Activated CD8-positive, alpha-beta memory T cell treated with anti-CD3 and anti-CD28 coated beads, Interleukin-2, amount 50 U/mL, for 1 hour (primary cell): ENCODE results near the gene ST8SIA5.
"Not testable (repeated sequence)": the region's sequence is repeated elsewhere in the genome, so short reads cannot be mapped to it uniquely, and the experiment has no call there.

Source experiments
- DNase-seq: peaks from one replicate; pipeline ENCODE4 v3.0.0-alpha.2; 2020; ENCODE audit errors: extremely low read depth

The ST8SIA5 gene, protein sequence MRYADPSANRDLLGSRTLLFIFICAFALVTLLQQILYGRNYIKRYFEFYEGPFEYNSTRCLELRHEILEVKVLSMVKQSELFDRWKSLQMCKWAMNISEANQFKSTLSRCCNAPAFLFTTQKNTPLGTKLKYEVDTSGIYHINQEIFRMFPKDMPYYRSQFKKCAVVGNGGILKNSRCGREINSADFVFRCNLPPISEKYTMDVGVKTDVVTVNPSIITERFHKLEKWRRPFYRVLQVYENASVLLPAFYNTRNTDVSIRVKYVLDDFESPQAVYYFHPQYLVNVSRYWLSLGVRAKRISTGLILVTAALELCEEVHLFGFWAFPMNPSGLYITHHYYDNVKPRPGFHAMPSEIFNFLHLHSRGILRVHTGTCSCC

DNA sequence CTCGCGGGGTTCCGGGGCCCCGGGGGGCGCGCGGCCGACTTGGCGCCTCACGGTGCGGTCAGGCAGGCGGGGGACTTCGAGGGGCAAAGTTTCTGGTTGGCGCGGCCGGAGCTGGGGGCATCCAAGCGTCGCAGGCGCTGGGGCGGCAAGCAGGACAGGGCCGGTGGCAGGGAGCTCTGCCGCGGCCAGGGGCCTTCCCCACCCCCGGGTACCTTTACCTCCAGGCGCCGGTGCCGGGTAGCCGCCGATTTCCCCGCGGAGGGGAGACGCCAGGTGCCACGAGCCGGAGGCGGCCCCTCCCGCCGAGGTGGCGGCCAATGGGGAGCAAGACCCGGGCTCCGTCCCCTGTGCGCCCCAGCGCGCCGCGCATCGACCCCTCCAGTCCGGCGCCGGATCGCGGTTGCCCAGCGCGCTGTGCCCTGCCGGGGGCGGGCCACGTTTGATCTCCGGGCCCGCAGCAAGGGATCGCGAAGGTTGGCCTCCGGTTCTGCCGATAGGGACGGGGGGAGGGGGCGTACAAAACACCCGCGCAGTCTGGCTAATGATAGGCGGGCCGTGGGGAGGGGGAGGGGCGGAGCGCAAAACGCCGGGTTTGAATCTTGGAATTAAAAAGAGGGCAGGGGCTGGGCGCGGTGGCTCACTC lies at the start of gene ST8SIA5:
Gene ST8SIA5 (minus strand): TSS at position 495 of the 643 bp plus-strand sequence. CDS start 545 bp downstream, outside the sequence.
- DNase-seq, result no peak

DNA sequence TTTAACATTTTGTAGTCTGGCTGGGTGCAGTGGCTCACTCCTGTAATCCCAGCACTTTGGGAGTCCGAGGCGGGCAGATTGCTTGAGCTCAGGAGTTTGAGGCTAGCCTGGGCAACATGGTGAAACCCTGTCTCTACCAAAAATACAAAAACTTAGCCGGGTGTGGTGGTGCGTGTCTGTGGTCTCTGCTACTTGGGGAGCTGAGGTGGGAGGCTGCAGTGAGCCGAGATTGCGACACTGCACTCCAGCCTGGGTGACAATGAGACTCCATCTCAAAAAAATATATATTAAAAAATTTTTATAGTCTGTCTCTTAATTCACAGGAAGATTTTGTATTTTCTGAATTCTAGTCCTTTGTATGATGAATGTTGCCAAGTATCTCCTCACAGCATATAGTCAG lies 39.1 kb upstream of the ST8SIA5 start:
- DNase-seq, result not testable (repeated sequence)

DNA sequence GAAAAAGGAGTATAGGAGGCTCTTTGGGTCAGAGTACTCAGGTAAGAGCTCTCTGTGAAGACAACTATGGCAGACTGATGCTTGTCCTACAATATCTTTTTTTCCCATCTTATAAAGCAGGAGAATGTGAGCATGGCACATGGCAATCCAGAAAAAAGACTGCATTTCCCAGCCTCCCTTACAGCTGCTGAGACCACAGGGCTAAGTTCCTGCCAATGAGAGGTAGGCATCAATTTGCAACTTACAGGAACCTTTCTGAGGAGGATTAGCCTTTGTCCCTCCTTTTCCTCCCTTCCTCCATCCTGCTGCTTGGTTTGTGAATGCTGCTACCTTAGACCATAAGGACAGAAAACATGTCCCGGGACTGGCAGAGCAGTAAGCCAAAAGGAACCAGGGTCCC lies 37.8 kb upstream of the ST8SIA5 start:
- DNase-seq, result no peak

DNA sequence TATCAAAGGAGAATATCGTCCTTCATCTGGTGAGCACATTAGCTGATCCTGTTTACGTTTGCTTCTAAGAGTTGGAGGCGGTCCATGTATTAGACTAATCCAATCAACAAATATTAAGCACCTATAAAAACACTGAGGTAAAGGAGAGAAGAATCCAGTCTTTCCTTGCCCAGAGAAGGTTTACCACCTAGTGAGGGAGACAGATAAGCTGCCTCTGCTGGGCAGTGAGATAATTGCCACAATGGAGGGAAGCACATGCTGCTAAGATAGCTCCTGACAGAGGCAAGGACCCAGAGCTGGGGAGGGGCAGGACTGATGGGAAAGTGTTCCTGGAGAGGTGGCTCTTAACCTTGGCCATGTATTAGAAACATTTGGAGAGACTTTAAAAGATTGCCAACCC lies 36.7 kb upstream of the ST8SIA5 start:
- DNase-seq, result no peak

DNA sequence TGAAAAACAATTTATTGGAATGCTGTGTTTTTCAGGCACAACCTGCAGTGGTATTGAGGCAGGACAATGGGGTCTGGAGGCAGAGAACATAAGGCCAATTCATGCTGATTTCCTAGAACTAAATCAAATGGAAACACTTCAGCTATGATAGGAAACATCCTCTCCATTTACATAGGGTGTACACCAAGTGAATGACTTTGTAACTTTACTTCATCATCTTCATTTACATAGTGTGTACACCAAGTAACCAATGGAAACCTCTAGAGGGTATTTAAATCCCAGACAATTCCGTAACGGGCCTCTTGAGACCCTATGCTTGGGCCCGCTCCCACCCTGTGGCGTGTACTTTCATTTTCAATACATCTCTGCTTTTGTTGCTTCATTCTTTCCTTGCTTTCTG lies 32.2 kb upstream of the ST8SIA5 start:
- no peak for DNase-seq

DNA sequence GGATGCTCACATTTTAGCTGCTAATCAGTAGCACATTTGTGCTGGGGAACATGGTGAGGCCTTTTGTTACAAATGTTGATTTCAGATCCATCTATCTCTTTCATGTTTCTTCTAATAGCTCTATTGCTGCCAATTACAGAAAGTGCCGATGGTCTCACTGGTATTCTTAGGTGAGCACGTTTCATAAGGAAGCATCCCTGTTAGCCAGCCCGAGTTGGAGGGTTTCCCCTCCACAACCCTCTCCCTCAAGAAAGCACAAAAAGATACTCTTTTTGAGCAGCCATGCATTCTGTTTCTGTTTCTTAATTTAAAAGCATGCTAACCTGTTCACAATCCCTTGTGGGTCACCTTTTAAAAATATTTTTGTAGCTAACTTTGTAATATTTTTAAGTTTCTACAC lies 30.8 kb upstream of the ST8SIA5 start:
- DNase-seq, result no peak

DNA sequence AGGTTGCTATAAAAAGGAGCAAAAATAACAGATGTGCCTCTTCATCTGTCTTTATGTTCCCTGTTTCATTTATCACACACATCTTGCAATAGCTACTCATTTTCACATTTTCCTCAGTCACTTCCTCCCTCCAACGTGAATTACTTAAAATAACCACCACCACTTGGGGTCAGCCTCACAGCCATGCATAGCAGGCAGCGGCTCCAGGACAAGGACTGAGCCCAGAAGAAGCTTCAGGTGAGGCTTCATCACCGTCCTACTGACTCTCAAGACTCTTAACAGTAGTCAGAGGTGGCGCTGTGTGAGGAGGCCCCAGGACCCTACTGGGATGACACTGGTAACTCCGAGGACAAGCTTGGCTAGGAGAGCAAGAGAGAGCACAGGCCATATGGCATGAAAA lies 15.5 kb upstream of the ST8SIA5 start:
- DNase-seq, result no peak

DNA sequence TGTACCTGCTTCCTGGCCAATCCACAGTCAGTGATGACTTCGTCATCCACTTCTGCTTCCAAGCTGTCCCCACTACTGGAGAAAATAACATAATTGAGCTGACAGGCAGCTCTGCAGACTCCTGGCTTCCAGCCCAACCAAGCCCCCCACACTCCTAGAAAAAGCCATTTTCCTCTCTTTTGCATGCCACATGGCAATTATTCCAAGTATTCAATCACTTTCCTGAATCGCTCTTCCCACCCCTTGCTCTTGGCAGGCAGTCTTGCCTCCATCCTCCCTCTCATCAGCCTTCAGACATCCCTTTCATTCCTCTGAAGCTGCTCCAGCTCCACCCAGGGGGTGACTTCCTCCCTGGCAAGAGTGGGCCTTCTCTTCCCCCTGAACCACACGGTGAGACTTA lies 14.3 kb upstream of the ST8SIA5 start:
- DNase-seq, result no peak

DNA sequence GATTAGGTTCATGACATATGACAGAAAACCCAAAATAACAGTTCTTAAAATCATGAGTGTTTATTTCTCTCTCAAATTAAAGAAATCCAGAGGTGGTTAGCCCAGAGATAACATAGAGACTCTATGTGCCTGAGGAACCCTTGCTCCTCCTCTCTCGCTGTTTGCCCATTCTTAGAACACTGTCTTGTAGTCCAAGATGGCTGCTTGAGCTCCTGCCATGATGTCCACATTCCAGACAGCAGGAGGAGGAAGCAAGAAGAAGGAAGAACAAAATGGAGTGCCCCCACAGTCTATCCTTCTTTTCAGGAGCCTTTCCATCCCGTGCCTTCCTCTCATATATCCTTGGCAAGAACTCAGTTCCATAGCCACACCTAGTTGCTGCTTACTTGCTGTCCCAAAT lies 13.9 kb upstream of the ST8SIA5 start:
- DNase-seq, result no peak

DNA sequence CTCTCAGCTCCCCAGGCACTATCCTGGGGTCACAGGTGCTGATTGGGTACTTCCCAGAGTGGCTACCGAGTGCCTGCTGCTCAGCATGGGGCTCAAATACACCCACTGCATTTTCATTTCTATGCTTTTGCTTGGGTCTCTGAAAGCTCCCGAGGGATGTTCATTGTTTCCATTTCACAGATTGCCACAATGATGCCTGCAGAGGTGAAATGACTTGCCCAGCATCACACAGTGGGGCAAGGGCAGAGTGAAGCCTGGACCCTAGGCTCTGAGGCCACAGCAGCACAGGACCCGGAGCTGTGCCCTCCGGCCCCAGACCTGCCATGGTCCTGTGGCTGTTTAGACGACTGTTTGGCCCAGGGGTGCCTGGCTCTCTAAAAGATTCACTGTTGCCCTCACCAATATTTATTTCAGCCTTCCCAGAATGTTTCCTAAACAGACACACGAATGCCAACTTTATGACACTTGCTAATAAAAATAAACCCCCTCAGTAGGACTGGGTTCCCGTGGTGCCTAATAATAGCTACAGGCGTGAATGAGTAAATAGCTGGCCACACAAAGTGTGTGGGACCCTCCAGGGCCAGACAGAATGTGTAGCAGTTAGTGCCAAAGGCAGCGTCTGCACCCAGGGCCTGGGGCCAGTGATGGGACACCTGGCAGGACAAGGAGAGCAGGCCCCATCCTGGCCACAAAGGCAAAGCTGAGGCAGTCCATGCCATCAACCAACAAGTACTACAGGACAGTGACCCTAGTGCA lies 11.5 kb upstream of the ST8SIA5 start:
- no peak for DNase-seq

DNA sequence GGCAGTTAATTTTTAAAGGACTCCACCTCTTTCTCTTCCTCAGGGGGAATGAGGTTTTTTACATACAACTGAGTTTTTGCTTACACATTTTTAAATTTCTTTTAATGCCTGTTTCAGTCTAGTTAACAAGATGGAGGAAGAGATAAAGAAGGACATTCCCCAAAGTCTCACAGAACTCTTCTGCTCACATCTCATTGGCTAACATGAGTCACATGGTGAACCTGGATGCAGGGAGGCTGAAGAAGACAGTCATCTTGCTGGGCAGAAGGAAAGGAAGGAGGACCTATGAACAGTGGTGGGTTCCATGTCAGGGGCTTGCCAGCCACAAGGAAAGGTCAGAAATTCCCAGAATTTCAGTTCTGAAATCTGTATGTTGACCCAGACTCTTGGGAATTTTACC lies 10.4 kb upstream of the ST8SIA5 start:
- no peak for DNase-seq

DNA sequence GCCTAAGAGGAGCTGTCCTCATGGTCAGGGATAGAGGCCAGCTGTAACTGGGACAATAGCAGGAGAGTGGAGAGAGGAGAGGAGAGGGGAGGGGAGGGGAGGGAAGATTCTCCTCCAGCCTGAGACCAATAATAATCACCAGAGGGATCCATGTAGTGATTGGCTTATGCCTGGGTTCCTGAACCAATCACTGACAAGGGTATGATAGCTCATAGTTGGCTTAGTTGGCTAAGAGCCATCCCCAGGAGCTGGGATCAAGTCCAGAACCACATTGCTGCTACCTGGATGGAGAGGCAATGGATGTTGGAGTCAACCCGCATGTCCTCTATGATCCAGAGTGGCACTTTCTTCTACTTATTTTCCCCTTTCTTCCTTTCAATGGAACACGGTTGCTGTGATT lies 7.7 kb upstream of the ST8SIA5 start:
- no peak for DNase-seq

DNA sequence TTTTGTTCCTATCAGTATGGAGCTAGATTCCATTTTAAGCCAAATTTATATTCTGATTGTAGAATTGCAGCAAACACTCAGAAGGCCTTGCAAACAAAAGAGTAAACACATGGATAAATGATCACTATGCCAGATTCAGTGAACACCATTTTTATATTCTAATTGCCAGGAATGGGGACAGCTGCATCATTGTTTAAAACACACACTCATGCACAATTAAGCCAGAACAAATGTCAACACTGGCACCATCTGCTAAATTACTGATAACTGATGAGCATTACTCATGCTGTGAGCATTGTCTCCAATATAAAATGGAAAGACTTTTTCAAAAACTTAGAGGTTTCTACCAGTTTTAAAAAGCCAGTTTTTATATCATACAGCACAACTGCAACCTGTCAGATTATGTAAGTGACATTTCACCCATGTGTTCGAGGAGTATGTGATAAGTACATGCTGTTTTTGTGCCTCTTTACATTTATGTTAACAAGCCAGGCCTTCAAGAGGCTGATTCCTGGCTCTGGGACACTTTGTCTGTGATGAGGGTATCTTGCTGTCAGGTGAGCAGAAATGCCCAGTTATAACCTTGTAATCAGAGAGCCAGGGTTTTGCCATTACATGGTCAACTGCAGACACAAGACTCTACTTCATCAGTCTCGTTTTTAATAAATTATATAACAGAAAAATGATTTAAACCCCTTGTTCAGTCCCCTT lies 4.4 kb upstream of the ST8SIA5 start:
- DNase-seq, result no peak

DNA sequence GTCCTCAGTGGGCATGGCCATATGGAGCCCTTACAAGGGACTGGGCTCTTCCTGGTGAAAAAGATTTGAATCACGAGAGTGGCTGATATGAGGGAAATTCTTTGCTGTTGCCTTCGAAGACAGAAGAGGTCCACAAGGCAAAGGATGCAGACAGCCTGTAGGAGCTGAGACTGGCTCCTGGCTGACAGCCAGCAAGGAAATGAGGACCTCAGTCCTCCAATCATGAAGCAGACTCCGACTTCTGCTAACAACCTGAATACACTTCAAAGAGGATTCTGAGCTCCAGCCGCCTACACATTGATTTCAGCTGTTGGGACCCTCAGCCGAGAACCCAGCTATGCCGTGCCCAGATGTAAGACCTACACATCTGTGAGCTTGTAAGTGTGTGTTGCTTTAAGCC lies 3.0 kb upstream of the ST8SIA5 start:
- DNase-seq, result no peak

DNA sequence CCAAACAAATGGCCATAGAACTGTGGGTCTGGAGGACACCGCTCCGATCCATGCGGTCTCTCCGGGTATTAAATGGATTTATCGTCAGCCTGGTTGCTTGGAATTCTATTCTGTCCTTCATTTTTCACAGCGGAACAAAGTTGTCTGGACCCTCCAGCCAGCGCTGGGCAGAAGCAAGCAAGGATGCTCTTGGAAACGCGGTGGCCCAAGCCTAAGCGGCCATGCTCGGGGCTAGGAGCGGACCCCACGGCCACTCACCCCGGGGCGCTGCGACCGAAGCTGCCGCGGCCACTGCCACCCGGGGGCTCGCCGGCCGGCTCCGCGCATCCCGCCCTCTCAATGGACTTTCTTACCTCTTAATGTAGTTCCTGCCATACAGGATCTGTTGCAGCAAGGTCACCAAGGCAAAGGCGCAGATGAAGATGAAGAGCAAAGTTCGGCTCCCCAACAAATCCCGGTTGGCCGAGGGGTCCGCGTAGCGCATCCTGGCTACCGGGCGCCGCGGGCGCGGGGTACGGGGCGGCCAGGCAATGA lies 761 bp downstream of the ST8SIA5 start:
- DNase-seq, result no peak

DNA sequence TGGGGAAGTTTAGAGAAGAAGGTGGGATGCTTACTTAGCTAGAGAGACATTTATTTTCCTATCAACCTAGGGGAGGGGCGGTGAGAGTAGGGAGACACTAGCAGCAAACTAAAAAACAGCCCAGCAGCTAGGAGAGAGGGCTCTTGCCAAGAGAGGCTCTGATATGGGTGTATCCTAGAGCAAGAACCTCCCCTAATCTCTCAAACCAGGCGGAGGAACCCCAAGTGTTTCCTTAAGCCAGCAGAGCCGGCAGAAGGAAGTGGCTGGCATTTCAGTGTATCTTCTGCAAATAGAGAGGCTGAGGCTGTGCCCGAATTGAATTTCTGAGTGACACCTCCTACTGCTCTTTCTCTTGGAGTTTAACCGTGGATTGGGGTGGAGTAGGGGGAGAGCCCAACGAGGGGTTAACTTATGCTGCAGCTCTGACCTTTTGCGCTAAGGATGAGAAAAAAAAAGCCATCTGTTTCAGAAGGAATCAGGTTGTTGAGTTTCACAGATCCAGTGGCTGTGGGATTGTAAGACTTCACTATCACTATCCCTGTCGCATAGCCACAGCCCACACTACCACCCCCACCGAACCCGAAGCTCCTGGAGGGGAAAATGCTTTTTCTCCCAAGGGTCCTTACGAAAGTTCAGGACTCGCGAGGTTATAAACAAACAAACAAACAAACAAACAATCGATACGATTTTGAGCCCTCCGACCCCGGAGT lies 1.4 kb downstream of the ST8SIA5 start:
- DNase-seq, result no peak

DNA sequence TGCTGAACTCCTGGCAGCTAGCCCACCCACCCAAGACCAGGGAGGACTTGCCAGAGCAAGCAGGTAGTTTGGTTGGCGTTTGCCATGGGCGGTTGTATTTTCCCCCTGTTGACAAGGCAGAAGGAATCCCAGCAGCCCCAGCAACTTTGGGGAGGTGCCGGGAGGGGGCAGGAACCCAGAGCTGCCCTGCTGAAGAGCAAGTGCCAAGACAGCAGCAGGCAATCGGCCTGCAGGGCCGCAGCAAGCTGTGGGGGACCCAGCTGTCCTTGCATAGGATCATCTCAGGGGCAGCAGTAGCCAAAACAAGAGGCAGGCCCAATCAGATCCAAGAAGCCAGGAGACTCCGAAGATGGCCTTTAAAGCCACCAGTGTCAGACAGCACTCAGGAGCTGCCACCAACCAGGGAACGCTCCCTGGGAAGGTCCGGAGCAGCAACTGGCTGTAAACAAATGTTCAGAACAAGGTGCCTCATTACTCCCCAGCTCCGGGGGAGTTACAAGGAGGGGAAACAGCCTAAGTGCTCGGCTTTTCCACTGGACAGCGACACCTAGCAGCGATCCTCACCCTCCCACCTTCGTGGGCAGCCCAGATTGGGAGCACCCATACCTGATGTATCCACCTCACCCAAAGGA lies 2.1 kb downstream of the ST8SIA5 start:
- DNase-seq, result no peak

DNA sequence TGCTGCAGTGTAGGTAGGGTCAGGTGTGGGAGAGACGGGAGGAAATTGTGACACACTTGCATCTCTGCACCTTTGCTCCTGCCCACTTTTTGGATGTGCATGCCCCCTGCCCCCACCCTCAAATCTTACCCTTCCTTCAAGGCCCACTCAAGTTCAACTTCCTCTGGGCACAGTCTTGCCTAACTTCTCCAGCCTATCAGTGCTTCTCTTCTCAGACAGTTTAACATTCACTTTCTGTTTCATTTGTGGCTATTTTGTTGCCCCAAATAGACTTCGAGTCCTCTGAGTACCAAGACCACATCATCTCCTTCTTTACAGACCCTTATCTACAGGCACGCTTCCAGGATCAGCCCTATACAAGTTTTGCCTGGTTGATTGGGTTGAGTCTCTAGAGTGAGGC lies 2.7 kb downstream of the ST8SIA5 start:
- no peak for DNase-seq

DNA sequence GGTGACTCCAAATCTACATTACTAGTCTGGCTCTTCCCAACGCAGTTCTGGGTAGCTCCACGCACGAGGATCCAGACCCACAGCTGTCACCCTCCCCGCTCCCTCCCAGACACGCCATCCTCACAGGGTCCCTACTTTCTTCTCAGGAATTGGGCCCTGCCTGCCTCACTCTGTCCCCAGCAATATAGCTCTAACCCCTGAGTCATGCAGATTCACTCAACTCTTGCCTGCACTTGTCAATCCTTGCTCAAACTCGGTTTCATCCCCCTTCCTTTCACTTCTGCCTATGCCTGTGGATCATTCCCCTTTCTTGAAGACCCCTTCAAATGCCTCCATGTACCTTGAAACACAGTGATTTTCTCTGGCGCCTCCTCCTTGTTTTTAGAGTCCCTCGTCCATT lies 5.0 kb downstream of the ST8SIA5 start:
- DNase-seq, result no peak

DNA sequence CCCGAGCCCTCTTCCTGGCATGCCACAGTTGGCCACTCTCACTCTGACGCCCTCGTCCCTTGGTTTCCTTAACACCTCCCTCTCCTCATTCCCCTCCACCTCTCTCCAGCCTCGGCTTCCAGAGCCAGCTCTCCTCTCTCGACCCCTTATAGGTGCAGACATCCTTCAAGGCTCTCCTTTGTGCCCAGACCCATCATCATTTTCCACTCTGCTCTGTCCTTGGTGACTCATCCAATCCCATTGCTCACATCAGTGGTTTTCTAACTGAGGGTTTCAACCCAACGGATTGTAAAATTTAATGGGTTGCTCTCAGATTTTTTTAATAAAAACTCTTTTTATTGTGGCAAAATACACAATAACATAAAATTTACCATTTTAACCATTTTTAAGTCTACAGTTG lies 6.2 kb downstream of the ST8SIA5 start:
- DNase-seq, result no peak

DNA sequence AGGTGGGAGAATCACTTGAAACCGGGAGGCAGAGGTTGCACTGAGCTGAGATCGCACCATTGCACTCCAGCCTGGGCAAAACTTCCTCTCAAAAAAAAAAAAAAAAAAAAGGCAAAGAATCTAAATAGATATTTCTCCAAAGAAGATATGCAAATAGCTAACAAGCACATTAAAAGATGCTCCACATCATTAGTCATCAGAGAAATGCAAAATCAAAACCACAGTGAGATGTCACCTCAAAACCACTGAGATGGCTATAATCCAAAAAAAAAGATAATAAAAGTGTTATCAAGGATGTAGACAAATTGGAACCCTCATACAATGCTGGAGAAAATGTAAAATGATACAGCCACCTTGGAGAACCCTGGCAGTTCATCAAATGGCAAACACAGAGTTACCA lies 8.4 kb downstream of the ST8SIA5 start:
- DNase-seq, result no peak
